Stimulated activated CD8-positive, alpha-beta memory T cell treated with anti-CD3 and anti-CD28 coated beads, Interleukin-7, amount 100 ng/mL, for 1 hour (primary cell): Measurements from ENCODE around the gene FRMD3.

Experiments used
- DNase-seq, 2 donors: peaks; one replicate each; pipeline ENCODE4 v3.0.0-alpha.2; 2020; ENCODE audit warnings: low read depth in 2 of 2

Gene FRMD3

GRCh38 chr9:83283528-83283927 lies 254.7 kb downstream of the FRMD3 start:
- no peak for DNase-seq

GRCh38 chr9:83281306-83282255 lies 256.6 kb downstream of the FRMD3 start:
- DNase-seq: no peak

GRCh38 chr9:83280790-83281189 lies 257.4 kb downstream of the FRMD3 start:
- DNase-seq: no peak

GRCh38 chr9:83280268-83280667 lies 257.9 kb downstream of the FRMD3 start:
- no peak for DNase-seq

- DNase-seq: no peak
Observed at GRCh38 chr9:83274787-83275186, 263.4 kb downstream of the FRMD3 start.

GRCh38 chr9:83271665-83272071 lies 266.5 kb downstream of the FRMD3 start:
- DNase-seq: no peak

GRCh38 chr9:83270116-83270515 lies 268.1 kb downstream of the FRMD3 start:
- DNase-seq: no peak

- DNase-seq: no peak
Observed at GRCh38 chr9:83267741-83268140, 270.5 kb downstream of the FRMD3 start.

GRCh38 chr9:83266666-83267496 lies 271.3 kb downstream of the FRMD3 start:
- DNase-seq: no peak

- DNase-seq: no peak
Observed at GRCh38 chr9:83266331-83266665, 271.9 kb downstream of the FRMD3 start.

- DNase-seq: no peak
Observed at GRCh38 chr9:83264315-83264714, 273.9 kb downstream of the FRMD3 start.

- no peak for DNase-seq
Observed at GRCh38 chr9:83259558-83259957, 278.6 kb downstream of the FRMD3 start.

GRCh38 chr9:83257937-83258891 lies 280.0 kb downstream of the FRMD3 start:
- no peak for DNase-seq

GRCh38 chr9:83247732-83248131 lies 290.5 kb downstream of the FRMD3 start:
- DNase-seq: no peak

- no peak for DNase-seq
Observed at GRCh38 chr9:83245979-83246659, 292.1 kb downstream of the FRMD3 start.

- DNase-seq: no peak
Observed at GRCh38 chr9:83242066-83242465, 296.1 kb downstream of the FRMD3 start.

GRCh38 chr9:83240671-83241070 lies 297.5 kb downstream of the FRMD3 start:
- no peak for DNase-seq

GRCh38 chr9:83239747-83240146 lies 298.5 kb downstream of the FRMD3 start:
- DNase-seq: no peak

- DNase-seq: no peak
Observed at GRCh38 chr9:83238871-83239640, 299.1 kb downstream of the FRMD3 start.

GRCh38 chr9:83236029-83236696 lies 302.0 kb downstream of the FRMD3 start:
- no peak for DNase-seq
